Right lobe of liver (tissue), 6 donors: ENCODE data around the gene SERTAD1. TPM values are rescaled to one million over a fixed set of nuclear protein-coding genes. Genes with fewer than 3 reads are reported as not detected.
A peak's percentile ranks its signal among the peaks of the same experiment; 100 is the strongest.

Experiments
- ATAC-seq, 4 donors: fragments of 200-7000 bp; cut with Tn5 transposase; one replicate each; pipeline ENCODE4 v1.9.1; 2020; ENCODE audit warnings: mild to moderate bottlenecking in 4 of 4, moderate library complexity in 4 of 4
- DNase-seq, 3 donors: peaks; one replicate each; pipeline ENCODE4 v3.0.0-alpha.2; 2020
- H3K27ac ChIP-seq, 3 donors: fragments of 200-600 bp; one replicate each; pipeline ENCODE4 v1.8.0; 2022
- H3K27me3 ChIP-seq, 2 donors: fragments of 200-600 bp; one replicate each; pipeline ENCODE4 v1.8.0; 2022
- H3K36me3 ChIP-seq, 4 donors: fragments of 200-600 bp; sonication (generic) in 1 of 4; one replicate each; pipeline versions ENCODE4 v1.5.1 to v1.8.0; 2017 to 2022; ENCODE audit warnings: control low read depth in 1 of 4
- H3K4me1 ChIP-seq, 4 donors: fragments of 200-600 bp; sonication (generic) in 1 of 4; one replicate each; pipeline versions ENCODE4 v1.5.1 to v1.8.0; 2017 to 2022; ENCODE audit warnings: control low read depth in 1 of 4
- H3K4me3 ChIP-seq, 3 donors: fragments of 200-600 bp; one replicate each; pipeline ENCODE4 v1.8.0; 2022
- H3K9me3 ChIP-seq, 4 donors: fragments of 200-600 bp; sonication (generic) in 1 of 4; one replicate each; pipeline versions ENCODE4 v1.5.1 to v1.8.0; 2017 to 2022; ENCODE audit warnings: control low read depth in 1 of 4
- CTCF ChIP-seq, 4 donors: fragments of 200-600 bp in 3 of 4; fragments of 450-650 bp in 1 of 4; IDR thresholded peaks; one replicate each; pipeline versions ENCODE4 v1.5.1 to v1.8.0; 2016 to 2022; ENCODE audit warnings: antibody characterized with exemption in 4 of 4, mild to moderate bottlenecking in 2 of 4
- POLR2A ChIP-seq: fragments of 450-650 bp; IDR thresholded peaks from one replicate; pipeline ENCODE4 v1.6.1; 2017; ENCODE audit warnings: antibody characterized with exemption, mild to moderate bottlenecking
- WGBS: methylation state at CpG from one replicate; pipeline ENCODE4 v1.1.6; 2018; ENCODE audit warnings: low coverage, low lambda C conversion rate; ENCODE audit not compliant: insufficient coverage; ENCODE audit errors: missing lambda C conversion rate; 5-methylcytosine and 5-hydroxymethylcytosine counted together
- intact Hi-C, 2 donors: fragments of 100-400 bp; cut with DNase I; formaldehyde crosslinking; loops; one replicate each; pipeline versions ENCODE4 v1.11.2 to v1.14.1; 2022
- total RNA-seq, 6 experiments: library from RNA; depleted of rRNA in 2 of 6; stranded (reverse); fragments of >200 nt in 2 of 6; fragmentation: NEBNext Ultra II Directional in 3 of 6; extraction: Animal tissue kit (Norgen Biotek cat#: 25700) in 3 of 6; gene quantifications; one replicate each; pipeline versions ENCODE4 v1.1.0 to v1.2.4, GENCODE V29; 2016 to 2023
- donor health status: DM: no; HTN: yes; CAD: no.
- donor health status: DM: no; HTN: no; CAD: no.
- donor health status: DM: no; HTN: no; CAD: no.
- donor health status: DM: no; HTN: yes; CAD: no.
- donor health status: DM: no; HTN: yes; CAD: no.

Gene SERTAD1
- total RNA-seq, 6 experiments from 2014 or later, result 3.7 to 11.7 (median 6.2) TPM

GRCh38 chr19:40443131-40443999 is 17.6 kb upstream of the SERTAD1 start:
- H3K36me3 ChIP-seq, result peaks cover 0 to 31% (median 18%) of the 10 kb centered on the region in 4 donors
- H3K4me3 ChIP-seq, result peak overlapping the region; percentile 71 to 84 (median 73)
- peak overlapping the region; percentile 87 to 89 (median 89) for H3K27ac ChIP-seq
- no peaks in the 10 kb centered on the region for H3K27me3 ChIP-seq
- intact Hi-C loops, result no loop called here
- WGBS, result under 1% methylated on average over 27 of the region's 52 CpGs
- TF ChIP-seq POLR2A (peak; percentile 51), CTCF (IDR thresholded peaks at IDR 0.05) (no peak)
- DNase-seq (peak; percentile 100), ATAC-seq (peak; percentile 85 to 90 (median 86))
- no peaks in the 10 kb centered on the region for H3K9me3 ChIP-seq
- peaks cover 0 to 12% (median 5%) of the 10 kb centered on the region in 4 donors for H3K4me1 ChIP-seq

- peaks cover 0 to 24% (median 14%) of the 10 kb centered on the region in 4 donors for H3K36me3 ChIP-seq
- WGBS, result 27% methylated on average over 18 of the region's 22 CpGs
- TF ChIP-seq POLR2A, result no peak
- TF ChIP-seq CTCF (IDR thresholded peaks at IDR 0.05), result no peak
- H3K9me3 ChIP-seq, result no peaks in the 10 kb centered on the region
- H3K27me3 ChIP-seq, result no peaks in the 10 kb centered on the region
- peaks cover 0 to 12% (median 5%) of the 10 kb centered on the region in 4 donors for H3K4me1 ChIP-seq
- H3K27ac ChIP-seq, result peak overlapping the region in 2 of 3 donors; percentile 39 to 52
- no peak for ATAC-seq
- intact Hi-C loops, result no loop called here
- DNase-seq, result no peak
- peak overlapping the region; percentile 71 to 84 (median 73) for H3K4me3 ChIP-seq
Measured at GRCh38 chr19:40442328-40443130, 16.7 kb upstream of the SERTAD1 start.

GRCh38 chr19:40441719-40442253 is 16.0 kb upstream of the SERTAD1 start:
- Histone ChIP-seq H3K27me3 (no peaks in the 10 kb centered on the region), H3K4me3 (peak overlapping the region in 1 of 3 donors; percentile 71), H3K4me1 (peaks cover 0 to 12% (median 5%) of the 10 kb centered on the region in 4 donors), H3K27ac (no peak overlapping the region), H3K9me3 (no peaks in the 10 kb centered on the region), H3K36me3 (peaks cover 0 to 22% (median 13%) of the 10 kb centered on the region in 4 donors)
- ATAC-seq (no peak), DNase-seq (no peak)
- no peak for TF ChIP-seq POLR2A
- TF ChIP-seq CTCF (IDR thresholded peaks at IDR 0.05), result no peak
- intact Hi-C loops, result no loop called here
- WGBS, result 93% methylated on average over 3 of the region's 11 CpGs

- Histone ChIP-seq H3K27me3 (no peaks in the 10 kb centered on the region), H3K4me1 (peaks cover 0 to 12% (median 6%) of the 10 kb centered on the region in 4 donors), H3K9me3 (no peaks in the 10 kb centered on the region), H3K4me3 (no peak overlapping the region), H3K36me3 (peaks cover 0 to 22% (median 13%) of the 10 kb centered on the region in 4 donors), H3K27ac (no peak overlapping the region)
- intact Hi-C loops, result no loop called here
- no peak for TF ChIP-seq CTCF (IDR thresholded peaks at IDR 0.05)
- TF ChIP-seq POLR2A, result no peak
- DNase-seq, result no peak
- 97% methylated on average over 3 of the region's 3 CpGs for WGBS
- ATAC-seq, result no peak
Measured at GRCh38 chr19:40438284-40438683, 12.5 kb upstream of the SERTAD1 start.
